Thyroid gland (tissue), 4 donors: Measurements from ENCODE around the gene ERP44. TPM values are rescaled to one million over a fixed set of nuclear protein-coding genes. Genes with fewer than 3 reads are reported as not detected.

Experiments
- DNase-seq, 2 donors: peaks; one replicate each; pipeline ENCODE4 v3.0.0-alpha.2; 2019
- H3K27ac ChIP-seq, 3 donors: fragments of 200-600 bp; sonication (generic); 1 replicate in 2 of 3; 2 replicates in 1 of 3; pipeline ENCODE4 v1.5.1; 2016 to 2019; ENCODE audit warnings: mild to moderate bottlenecking in 1 of 3, moderate library complexity in 1 of 3
- H3K27me3 ChIP-seq: fragments of 200-600 bp; sonication (generic); one replicate; pipeline ENCODE4 v1.5.1; 2019
- H3K36me3 ChIP-seq, 2 donors: fragments of 200-600 bp; sonication (generic); one replicate each; pipeline ENCODE4 v1.5.1; 2016 to 2019
- H3K4me1 ChIP-seq, 2 donors: fragments of 200-600 bp; sonication (generic); one replicate each; pipeline ENCODE4 v1.5.1; 2017 to 2019
- H3K4me3 ChIP-seq, 3 donors: fragments of 200-600 bp; sonication (generic); replicated peaks in 1 of 3; 1 replicate in 2 of 3; 2 replicates in 1 of 3; pipeline ENCODE4 v1.5.1; 2016; ENCODE audit warnings: mild to moderate bottlenecking in 1 of 3
- H3K9me3 ChIP-seq: fragments of 200-600 bp; sonication (generic); one replicate; pipeline ENCODE4 v1.5.1; 2017
- POLR2A ChIP-seq, 2 donors: fragments of 450-650 bp; IDR thresholded peaks; one replicate each; pipeline ENCODE4 v1.6.1; 2017; ENCODE audit warnings: antibody characterized with exemption in 2 of 2, mild to moderate bottlenecking in 2 of 2, moderate library complexity in 1 of 2
- WGBS, 2 donors: methylation state at CpG; one replicate each; pipeline ENCODE4 v1.1.5; 2017; 5-methylcytosine and 5-hydroxymethylcytosine counted together
- intact Hi-C: fragments of 100-400 bp; cut with DNase I; formaldehyde crosslinking; loops from one replicate; pipeline ENCODE4 v1.15.1; 2023
- total RNA-seq, 4 donors: library from RNA; depleted of rRNA; stranded (reverse); fragments of >200 nt; gene quantifications; one replicate each; pipeline ENCODE4 v1.2.3, GENCODE V29; 2016
- TF ChIP-seq, protein P1 (sequence below), 6 experiments: fragments of 200-600 bp in 3 of 6; fragments of 450-650 bp in 3 of 6; sonication (generic) in 3 of 6; IDR thresholded peaks; one replicate each; pipeline ENCODE4 v1.5.1; 2016 to 2019; ENCODE audit warnings: antibody characterized with exemption in 6 of 6, mild to moderate bottlenecking in 2 of 6, inconsistent platforms in 1 of 6, moderate library complexity in 1 of 6

ERP44 gene
- total RNA-seq, 4 donors from 2014 or later = 23.7 to 36.2 (median 29.0) TPM

- H3K27ac ChIP-seq = no peak overlapping the region
- intact Hi-C loops = no loop called here
- H3K27me3 ChIP-seq = no peaks in the 10 kb centered on the region
- H3K9me3 ChIP-seq = no peaks in the 10 kb centered on the region
- TF ChIP-seq, protein P1, sequence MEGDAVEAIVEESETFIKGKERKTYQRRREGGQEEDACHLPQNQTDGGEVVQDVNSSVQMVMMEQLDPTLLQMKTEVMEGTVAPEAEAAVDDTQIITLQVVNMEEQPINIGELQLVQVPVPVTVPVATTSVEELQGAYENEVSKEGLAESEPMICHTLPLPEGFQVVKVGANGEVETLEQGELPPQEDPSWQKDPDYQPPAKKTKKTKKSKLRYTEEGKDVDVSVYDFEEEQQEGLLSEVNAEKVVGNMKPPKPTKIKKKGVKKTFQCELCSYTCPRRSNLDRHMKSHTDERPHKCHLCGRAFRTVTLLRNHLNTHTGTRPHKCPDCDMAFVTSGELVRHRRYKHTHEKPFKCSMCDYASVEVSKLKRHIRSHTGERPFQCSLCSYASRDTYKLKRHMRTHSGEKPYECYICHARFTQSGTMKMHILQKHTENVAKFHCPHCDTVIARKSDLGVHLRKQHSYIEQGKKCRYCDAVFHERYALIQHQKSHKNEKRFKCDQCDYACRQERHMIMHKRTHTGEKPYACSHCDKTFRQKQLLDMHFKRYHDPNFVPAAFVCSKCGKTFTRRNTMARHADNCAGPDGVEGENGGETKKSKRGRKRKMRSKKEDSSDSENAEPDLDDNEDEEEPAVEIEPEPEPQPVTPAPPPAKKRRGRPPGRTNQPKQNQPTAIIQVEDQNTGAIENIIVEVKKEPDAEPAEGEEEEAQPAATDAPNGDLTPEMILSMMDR (IDR thresholded peaks at IDR 0.05) = no peak
- peaks cover 9 to 10% of the 10 kb centered on the region in 2 donors for H3K4me1 ChIP-seq
- no peak overlapping the region for H3K4me3 ChIP-seq
- peaks cover 8 to 17% of the 10 kb centered on the region in 2 donors for H3K36me3 ChIP-seq
- no peak for DNase-seq
- WGBS, 2 donors = 50 to 74% methylated on average over 2 of the region's 2 CpGs
Measured at GRCh38 chr9:100108559-100108958, 9.8 kb upstream of the ERP44 start.

DNA sequence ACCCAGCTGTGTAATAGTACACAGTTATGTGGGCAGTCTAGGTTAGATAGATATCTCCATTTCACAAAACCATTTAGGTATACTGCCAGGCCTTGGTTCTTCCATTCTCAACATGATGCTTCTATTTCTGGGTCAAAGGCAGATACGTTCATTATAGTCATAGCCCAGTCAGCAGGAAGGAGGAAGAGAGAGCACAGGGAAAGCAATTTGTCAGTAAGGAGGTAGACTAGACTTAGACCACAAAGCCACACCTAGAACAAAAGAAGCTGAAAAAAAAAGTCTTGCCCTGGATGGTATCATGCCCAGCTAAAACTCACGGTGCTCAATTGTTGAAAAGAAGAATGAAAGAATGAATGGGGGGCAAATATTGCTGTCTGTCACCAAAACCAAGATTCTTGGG lies 7.8 kb upstream of the ERP44 start:
- intact Hi-C loops = no loop called here
- H3K27me3 ChIP-seq = no peaks in the 10 kb centered on the region
- no peak overlapping the region for H3K27ac ChIP-seq
- no peaks in the 10 kb centered on the region for H3K9me3 ChIP-seq
- H3K4me1 ChIP-seq = peaks cover 8% of the 10 kb centered on the region in 2 donors
- no peak overlapping the region for H3K4me3 ChIP-seq
- no peak for DNase-seq
- WGBS, 2 donors = 92 to 95% methylated on average over 2 of the region's 2 CpGs
- peaks cover 8 to 17% of the 10 kb centered on the region in 2 donors for H3K36me3 ChIP-seq
- no peak for TF ChIP-seq POLR2A (IDR thresholded peaks at IDR 0.05)
- TF ChIP-seq, protein P1 (IDR thresholded peaks at IDR 0.05) = no peak

- intact Hi-C loops = no loop called here
- 0 to 2% methylated on average over 1 of the region's 1 CpG for WGBS, 2 donors
- H3K4me1 ChIP-seq = peaks cover under 1 to 2% of the 10 kb centered on the region in 2 donors
Measured at GRCh38 chr9:100105861-100106260, 7.1 kb upstream of the ERP44 start.

DNA sequence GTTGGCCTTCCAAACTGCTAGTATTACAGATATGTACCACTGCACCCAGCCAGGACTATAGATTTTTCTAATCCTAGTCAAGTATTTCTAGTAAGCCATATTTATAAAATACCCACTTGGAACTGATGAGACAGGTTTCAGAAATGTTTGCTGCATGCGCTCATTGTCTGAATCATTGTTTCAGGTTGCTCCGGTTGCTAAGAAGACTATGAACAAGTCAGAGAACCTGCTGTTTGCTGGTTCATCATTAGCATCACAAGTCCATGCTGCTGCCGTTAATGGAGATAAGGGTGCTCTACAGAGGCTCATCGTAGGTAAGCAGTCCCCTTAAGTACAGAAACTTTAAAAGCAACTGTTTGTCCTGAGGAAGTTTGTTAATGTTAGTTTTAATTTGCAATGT lies 5.5 kb upstream of the ERP44 start:
- 92% methylated on average over 4 of the region's 4 CpGs for WGBS, 2 donors
- TF ChIP-seq POLR2A (IDR thresholded peaks at IDR 0.05) = no peak
- TF ChIP-seq, protein P1 (IDR thresholded peaks at IDR 0.05) = no peak
- H3K4me3 ChIP-seq = no peak overlapping the region
- H3K9me3 ChIP-seq = no peaks in the 10 kb centered on the region
- intact Hi-C loops = no loop called here
- no peak overlapping the region for H3K27ac ChIP-seq
- no peaks in the 10 kb centered on the region for H3K27me3 ChIP-seq
- peaks cover 0 to 7% of the 10 kb centered on the region in 2 donors for H3K4me1 ChIP-seq
- DNase-seq = no peak
- peaks cover 8 to 17% of the 10 kb centered on the region in 2 donors for H3K36me3 ChIP-seq

More at GRCh38 chr9:100105861-100106260, 7.1 kb upstream of the ERP44 start:
- Histone ChIP-seq H3K27ac (no peak overlapping the region), H3K9me3 (no peaks in the 10 kb centered on the region), H3K27me3 (no peaks in the 10 kb centered on the region), H3K4me3 (no peak overlapping the region), H3K36me3 (peaks cover 8 to 17% of the 10 kb centered on the region in 2 donors)
- TF ChIP-seq, protein P1 (IDR thresholded peaks at IDR 0.05) = no peak
- no peak for TF ChIP-seq POLR2A (IDR thresholded peaks at IDR 0.05)
- DNase-seq = no peak

DNA sequence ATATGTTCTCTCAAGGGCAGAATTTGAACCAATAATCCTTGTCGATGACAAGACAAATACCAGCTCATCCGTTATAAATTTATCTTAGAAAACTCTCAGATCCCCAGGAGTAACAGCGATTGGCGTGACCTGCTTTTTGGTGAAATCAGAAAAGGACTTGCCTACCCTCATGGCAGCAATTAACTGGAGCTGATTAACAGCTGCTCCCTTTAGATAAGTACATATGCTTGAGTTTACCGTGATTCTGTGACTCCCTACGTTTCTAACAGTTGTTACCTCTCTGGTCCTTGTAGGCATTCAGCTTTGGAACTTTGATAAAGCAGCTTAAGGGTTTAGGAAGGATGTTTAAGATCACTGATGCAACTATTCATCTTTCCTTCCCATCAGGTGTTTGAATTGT lies 2.8 kb upstream of the ERP44 start:
- no peak for TF ChIP-seq POLR2A (IDR thresholded peaks at IDR 0.05)
- TF ChIP-seq, protein P1 (IDR thresholded peaks at IDR 0.05) = no peak
- Histone ChIP-seq H3K27me3 (no peaks in the 10 kb centered on the region), H3K9me3 (no peaks in the 10 kb centered on the region), H3K4me3 (no peak overlapping the region), H3K36me3 (peaks cover 7 to 16% of the 10 kb centered on the region in 2 donors), H3K4me1 (peaks cover 8 to 15% of the 10 kb centered on the region in 2 donors), H3K27ac (no peak overlapping the region)
- no peak for DNase-seq
- WGBS, 2 donors = 93% methylated on average over 6 of the region's 6 CpGs
- intact Hi-C loops = no loop called here
